Mucosa of descending colon (tissue), 3 donors: ENCODE results near the gene TRANK1. TPM values are rescaled to one million over a fixed set of nuclear protein-coding genes. Genes with fewer than 3 reads are reported as not detected.

Experiments used
- ATAC-seq: fragments of 200-7000 bp; cut with Tn5 transposase; one replicate; pipeline ENCODE4 v1.9.1; 2020; ENCODE audit warnings: mild to moderate bottlenecking, moderate library complexity
- DNase-seq, 3 donors: peaks; one replicate each; pipeline ENCODE4 v3.0.0-alpha.2; 2020
- H3K36me3 ChIP-seq: fragments of 200-600 bp; one replicate; pipeline ENCODE4 v1.8.0; 2021; ENCODE audit warnings: low read depth, mild to moderate bottlenecking
- H3K4me1 ChIP-seq: fragments of 200-600 bp; one replicate; pipeline ENCODE4 v1.8.0; 2021; ENCODE audit warnings: low read depth, mild to moderate bottlenecking
- H3K4me3 ChIP-seq: fragments of 200-600 bp; one replicate; pipeline ENCODE4 v1.8.0; 2021; ENCODE audit warnings: mild to moderate bottlenecking
- H3K9me3 ChIP-seq: fragments of 200-600 bp; one replicate; pipeline ENCODE4 v1.8.0; 2021; ENCODE audit warnings: mild to moderate bottlenecking
- intact Hi-C, 2 donors: fragments of 100-400 bp; cut with DNase I in 1 of 2; cut with micrococcal nuclease in 1 of 2; formaldehyde crosslinking; loops; one replicate each; pipeline versions ENCODE4 v1.11.0 to v1.11.1; 2022; cut with DNase I, micrococcal nuclease
- total RNA-seq, 3 donors: library from RNA; stranded (reverse); fragmentation: NEBNext Ultra II Directional in 2 of 3; extraction: Animal tissue kit (Norgen Biotek cat#: 25700) in 2 of 3; gene quantifications; one replicate each; pipeline versions ENCODE4 v1.2.1 to v1.2.4, GENCODE V29; 2021 to 2023
- TF ChIP-seq, protein P1 (sequence below): fragments of 200-600 bp; IDR thresholded peaks from one replicate; pipeline ENCODE4 v1.8.0; 2022; ENCODE audit warnings: antibody characterized with exemption, mild to moderate bottlenecking
- donor health status: DM: no; HTN: no; CAD: no; lungs with moderate emphysema.
- donor health status: DM: no; HTN: no; CAD: no.
- donor health status: DM: no; HTN: yes; CAD: no.

The TRANK1 gene
- total RNA-seq, 3 donors from 2014 or later, result 78.6 to 163 (median 97.3) TPM

DNA sequence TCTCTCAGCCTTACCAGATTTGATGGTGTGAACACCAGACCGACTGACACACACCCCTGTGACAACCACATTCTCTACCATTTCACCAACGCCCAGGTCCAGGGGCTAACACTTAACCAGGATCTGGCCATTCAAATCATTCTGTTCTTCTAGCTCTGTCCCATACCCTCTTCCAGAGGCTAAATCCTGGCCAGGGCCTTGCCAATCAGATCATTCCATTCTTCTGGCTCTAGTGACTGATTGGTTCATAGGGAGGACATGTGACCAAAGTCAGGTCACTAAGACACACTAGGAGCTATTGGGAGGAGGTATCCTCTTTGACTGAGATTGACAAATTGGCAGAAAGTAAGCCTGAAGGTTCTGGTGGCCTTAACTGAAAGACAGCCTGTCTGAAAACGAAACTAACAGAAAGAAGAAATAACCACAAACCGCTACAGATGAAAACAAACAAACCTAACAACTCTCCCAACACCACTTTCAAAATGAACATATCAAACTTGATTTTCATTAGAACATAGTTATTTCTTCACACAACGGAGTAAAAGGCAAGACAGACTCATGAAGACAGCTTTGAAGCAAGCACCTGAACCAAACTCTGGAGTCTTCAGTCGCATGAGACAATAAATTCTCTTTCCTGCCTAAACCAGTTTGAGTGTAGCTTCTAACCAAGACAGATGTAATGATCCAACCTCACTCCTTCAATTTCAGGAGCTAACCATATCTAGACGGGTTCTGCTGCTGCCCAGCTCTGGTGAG is 68.5 kb downstream of the TRANK1 start:
- H3K9me3 ChIP-seq, result no peaks in the 10 kb centered on the region
- TF ChIP-seq, protein P1, sequence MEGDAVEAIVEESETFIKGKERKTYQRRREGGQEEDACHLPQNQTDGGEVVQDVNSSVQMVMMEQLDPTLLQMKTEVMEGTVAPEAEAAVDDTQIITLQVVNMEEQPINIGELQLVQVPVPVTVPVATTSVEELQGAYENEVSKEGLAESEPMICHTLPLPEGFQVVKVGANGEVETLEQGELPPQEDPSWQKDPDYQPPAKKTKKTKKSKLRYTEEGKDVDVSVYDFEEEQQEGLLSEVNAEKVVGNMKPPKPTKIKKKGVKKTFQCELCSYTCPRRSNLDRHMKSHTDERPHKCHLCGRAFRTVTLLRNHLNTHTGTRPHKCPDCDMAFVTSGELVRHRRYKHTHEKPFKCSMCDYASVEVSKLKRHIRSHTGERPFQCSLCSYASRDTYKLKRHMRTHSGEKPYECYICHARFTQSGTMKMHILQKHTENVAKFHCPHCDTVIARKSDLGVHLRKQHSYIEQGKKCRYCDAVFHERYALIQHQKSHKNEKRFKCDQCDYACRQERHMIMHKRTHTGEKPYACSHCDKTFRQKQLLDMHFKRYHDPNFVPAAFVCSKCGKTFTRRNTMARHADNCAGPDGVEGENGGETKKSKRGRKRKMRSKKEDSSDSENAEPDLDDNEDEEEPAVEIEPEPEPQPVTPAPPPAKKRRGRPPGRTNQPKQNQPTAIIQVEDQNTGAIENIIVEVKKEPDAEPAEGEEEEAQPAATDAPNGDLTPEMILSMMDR, result no peak
- H3K4me3 ChIP-seq, result no peak overlapping the region
- peak; percentile 80 for ATAC-seq
- intact Hi-C loops, result no loop called here
- no peaks in the 10 kb centered on the region for H3K4me1 ChIP-seq
- DNase-seq, result no peak
- no peaks in the 10 kb centered on the region for H3K36me3 ChIP-seq

DNA sequence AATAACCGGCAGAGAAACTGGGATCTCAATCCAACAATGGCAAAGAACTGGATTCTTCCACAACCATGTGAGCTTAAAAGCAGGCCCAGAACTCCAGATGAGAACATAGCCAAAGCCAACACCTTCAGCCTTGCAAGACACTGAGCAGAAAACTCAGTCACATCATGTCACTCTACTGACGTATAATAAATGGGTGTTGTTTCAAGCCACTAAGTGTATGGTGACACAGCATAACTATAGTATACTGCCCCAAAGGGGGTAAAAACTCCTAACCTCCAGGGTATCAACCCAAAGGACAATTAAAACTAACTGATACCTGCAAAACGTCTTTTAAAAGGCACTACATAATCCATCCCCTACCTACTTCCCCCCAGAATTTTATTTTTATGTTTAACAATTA is 69.5 kb downstream of the TRANK1 start:
- Histone ChIP-seq H3K36me3 (no peaks in the 10 kb centered on the region), H3K9me3 (no peaks in the 10 kb centered on the region), H3K4me3 (no peak overlapping the region), H3K4me1 (no peaks in the 10 kb centered on the region)
- TF ChIP-seq, protein P1, result no peak
- intact Hi-C loops, result no loop called here
- DNase-seq (no peak), ATAC-seq (no peak)

DNA sequence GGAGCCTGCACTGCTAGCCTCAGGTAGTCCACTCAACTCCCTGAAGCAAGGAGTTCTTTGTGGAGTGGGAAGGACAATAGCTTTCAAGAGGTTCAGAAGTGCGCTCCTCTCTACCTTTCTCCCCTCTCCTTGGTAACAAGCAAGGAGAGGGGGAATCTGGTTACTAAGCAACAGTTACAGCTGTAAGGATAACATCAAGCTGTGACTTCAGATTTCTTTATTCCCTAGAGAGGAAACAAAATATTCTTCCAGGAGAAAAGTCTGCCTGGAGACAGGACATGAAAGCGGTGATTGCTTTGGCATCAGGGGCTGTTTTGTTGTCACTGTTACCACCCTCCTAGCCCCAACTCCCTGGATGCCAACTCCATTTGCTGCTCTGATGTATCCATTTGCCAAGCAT is 70.4 kb downstream of the TRANK1 start:
- ATAC-seq, result no peak
- no peaks in the 10 kb centered on the region for H3K36me3 ChIP-seq

DNA sequence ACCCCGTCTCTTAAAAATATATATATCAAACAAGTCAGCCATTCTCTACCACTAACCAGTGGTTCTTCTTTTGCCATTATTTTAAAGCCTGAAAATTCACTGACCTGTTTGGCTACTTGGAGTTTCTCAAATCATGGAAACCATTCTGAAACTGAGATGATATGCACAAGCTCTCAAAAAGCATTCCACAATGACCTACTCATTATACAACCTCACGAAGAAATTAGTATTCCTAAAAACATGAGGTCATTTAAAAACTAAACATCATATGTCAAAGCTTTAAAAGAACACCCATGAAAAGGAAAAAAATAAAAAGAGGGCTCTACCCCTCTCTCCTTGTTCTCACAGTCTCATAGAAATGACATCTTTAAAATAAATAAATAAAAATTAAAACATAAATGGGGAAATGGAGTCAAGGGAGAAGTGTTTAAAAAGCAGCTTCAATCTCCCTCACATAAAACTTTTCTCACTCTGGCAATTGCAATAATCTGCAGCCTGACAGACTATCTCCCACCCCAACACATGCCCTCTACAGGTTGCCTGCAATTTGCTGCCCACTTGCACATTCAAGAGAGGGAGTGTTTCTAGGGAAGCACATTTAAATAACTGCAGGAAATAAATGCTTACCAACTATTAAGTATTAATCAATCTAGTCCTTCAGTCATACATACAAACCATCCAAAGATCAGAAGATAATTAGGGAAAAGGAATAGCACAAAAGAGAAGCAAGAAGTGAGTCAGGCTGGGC is 73.3 kb downstream of the TRANK1 start:
- Histone ChIP-seq H3K9me3 (no peaks in the 10 kb centered on the region), H3K36me3 (no peaks in the 10 kb centered on the region), H3K4me1 (no peaks in the 10 kb centered on the region), H3K4me3 (no peak overlapping the region)
- intact Hi-C loops, result no loop called here
- no peak for ATAC-seq
- TF ChIP-seq, protein P1, result no peak
- no peak for DNase-seq

More for the DNA sequence above, 70.4 kb downstream of the TRANK1 start:
- Histone ChIP-seq H3K4me1 (no peaks in the 10 kb centered on the region), H3K9me3 (no peaks in the 10 kb centered on the region), H3K4me3 (no peak overlapping the region)
- TF ChIP-seq, protein P1, result no peak
- intact Hi-C loops, result no loop called here
- no peak for DNase-seq

DNA sequence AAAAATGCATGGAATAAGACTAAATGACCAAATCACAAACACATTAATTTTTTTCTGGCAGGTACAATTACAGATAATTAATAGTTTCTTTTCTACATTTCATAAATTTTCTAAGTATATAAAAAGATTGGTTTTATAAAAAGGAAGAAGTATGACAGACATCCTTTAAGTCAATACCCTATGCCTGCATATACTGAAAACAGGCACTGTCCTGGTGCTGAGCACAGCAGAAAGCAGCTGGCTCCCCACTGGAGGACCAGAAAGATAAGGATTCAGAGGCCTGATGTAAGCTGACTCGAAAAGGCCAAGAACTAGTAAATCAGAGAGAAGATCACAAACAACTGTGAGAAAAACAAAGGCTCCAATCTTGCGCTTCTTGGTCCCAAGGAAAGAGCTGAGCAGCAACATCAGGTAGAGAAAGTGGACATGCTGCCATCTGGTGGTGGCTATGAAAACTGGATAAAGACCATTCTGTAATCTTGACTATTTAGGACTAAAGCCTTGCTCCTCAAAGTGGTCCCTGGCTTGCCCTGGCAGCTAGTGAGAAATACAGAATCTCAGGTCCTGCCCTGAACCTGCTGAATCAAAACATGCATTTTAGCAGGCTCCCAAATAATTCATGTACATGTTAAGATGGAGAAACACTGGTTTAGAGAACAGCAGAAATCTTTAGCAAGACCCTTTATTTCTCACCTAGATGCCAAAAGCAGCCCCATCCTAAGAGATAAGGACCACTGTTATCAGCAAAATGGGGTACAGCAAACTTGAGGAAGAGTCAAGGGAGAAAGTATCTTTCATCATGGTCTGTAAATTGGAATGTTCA is 76.0 kb downstream of the TRANK1 start:
- peak in 1 of 3 donors; percentile 68 for DNase-seq
- no peak overlapping the region for H3K4me3 ChIP-seq

More for the DNA sequence above, 76.0 kb downstream of the TRANK1 start:
- no peaks in the 10 kb centered on the region for H3K36me3 ChIP-seq
- intact Hi-C loops, result loop anchor here (5.0 to 10.0 kb wide), 2 partner anchors 134 to 142 kb away; no protein-coding TSS in a partner anchor
- TF ChIP-seq, protein P1, result peak; percentile 36
- peak; percentile 79 for ATAC-seq
- H3K9me3 ChIP-seq, result no peaks in the 10 kb centered on the region
- H3K4me1 ChIP-seq, result no peaks in the 10 kb centered on the region
